ENCODE measurements around the gene PUDP.
"Not testable (repeated sequence)": the region's sequence is repeated elsewhere in the genome, so short reads cannot be mapped to it uniquely, and the experiment has no call there.

- TF ChIP-seq CTCF, POLR2A (IDR thresholded peaks at IDR 0.05): not testable (repeated sequence)
These were observed 125.0 kb downstream of the PUDP start for GRCh38 chrX:7022996-7023395.

Data from testis (tissue), 2 donors.